HL-60 (cell line): ENCODE measurements around the gene BPIFB4.

Experiments
- CTCF ChIP-seq: IDR thresholded peaks from one replicate; pipeline ENCODE4 v1.5.1; 2011; ENCODE audit warnings: low read length, control low read depth, inconsistent platforms; ENCODE audit not compliant: insufficient read depth
- GABPA ChIP-seq: IDR thresholded peaks from 2 replicates; pipeline ENCODE4 v1.6.1; 2012; ENCODE audit warnings: low read depth
- POLR2AphosphoS5 ChIP-seq: IDR thresholded peaks from 2 replicates; pipeline ENCODE4 v1.6.1; 2012; ENCODE audit warnings: low read depth
- REST ChIP-seq: IDR thresholded peaks from 2 replicates; pipeline ENCODE4 v1.6.1; 2012; ENCODE audit warnings: low read depth; ENCODE audit not compliant: insufficient replicate concordance

- TF ChIP-seq CTCF (no peak), REST (no peak), POLR2AphosphoS5 (no peak), GABPA (no peak)
Measured at GRCh38 chr20:33068251-33068939, 11.0 kb upstream of the BPIFB4 start.
